Fibroblast of peridontal ligament (primary cell): ENCODE results near the gene FAM98C.
A peak's percentile ranks its signal among the peaks of the same experiment; 100 is the strongest.

Experiments
- DNase-seq: peaks from one replicate; pipeline ENCODE4 v3.0.0-alpha.2; 2010; ENCODE audit errors: extremely low read depth

FAM98C gene

GRCh38 chr19:38378866-38379265 lies 24.0 kb upstream of the FAM98C start:
- DNase-seq = no peak

DNA sequence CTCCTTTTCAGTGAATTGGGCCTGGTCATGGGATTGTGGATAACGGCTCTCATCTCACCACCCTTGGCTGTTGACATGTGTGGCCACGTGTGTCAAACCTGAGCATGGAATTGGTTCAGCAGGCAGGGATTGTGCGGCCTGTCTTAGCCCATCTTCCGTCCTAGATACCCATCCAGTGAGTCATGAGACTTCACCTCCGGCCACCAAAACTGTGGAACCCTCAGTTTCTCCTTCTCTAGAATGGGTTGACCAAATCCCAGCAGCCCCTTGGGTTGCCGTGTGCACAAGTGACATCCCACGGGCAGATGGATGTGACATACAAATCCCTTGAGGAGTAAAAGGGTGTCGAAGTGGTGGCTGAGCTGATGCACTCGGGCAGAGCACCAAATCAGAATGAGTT lies 21.8 kb upstream of the FAM98C start:
- DNase-seq = no peak

- no peak for DNase-seq
Observed at GRCh38 chr19:38383184-38383583, 19.7 kb upstream of the FAM98C start.

DNA sequence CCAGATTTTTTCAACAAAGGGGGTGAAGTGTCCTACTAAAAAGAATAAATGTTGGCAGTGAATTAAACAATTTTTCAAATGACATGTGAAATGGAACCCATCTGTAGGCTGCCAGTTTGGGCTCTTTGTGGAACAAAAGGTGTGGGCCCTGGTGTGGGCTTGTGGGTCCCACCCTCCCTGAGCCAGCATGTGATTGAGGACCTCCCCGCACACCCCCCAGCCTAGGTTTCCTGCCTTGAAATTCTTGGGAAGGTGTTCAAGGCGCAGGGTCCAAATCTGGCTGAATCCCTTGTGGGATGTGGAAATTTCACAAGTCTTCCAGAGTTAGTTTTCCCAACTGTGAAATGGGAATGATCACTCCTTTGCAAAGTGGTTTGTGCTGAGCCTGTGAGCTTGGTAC lies 19.1 kb upstream of the FAM98C start:
- no peak for DNase-seq

DNA sequence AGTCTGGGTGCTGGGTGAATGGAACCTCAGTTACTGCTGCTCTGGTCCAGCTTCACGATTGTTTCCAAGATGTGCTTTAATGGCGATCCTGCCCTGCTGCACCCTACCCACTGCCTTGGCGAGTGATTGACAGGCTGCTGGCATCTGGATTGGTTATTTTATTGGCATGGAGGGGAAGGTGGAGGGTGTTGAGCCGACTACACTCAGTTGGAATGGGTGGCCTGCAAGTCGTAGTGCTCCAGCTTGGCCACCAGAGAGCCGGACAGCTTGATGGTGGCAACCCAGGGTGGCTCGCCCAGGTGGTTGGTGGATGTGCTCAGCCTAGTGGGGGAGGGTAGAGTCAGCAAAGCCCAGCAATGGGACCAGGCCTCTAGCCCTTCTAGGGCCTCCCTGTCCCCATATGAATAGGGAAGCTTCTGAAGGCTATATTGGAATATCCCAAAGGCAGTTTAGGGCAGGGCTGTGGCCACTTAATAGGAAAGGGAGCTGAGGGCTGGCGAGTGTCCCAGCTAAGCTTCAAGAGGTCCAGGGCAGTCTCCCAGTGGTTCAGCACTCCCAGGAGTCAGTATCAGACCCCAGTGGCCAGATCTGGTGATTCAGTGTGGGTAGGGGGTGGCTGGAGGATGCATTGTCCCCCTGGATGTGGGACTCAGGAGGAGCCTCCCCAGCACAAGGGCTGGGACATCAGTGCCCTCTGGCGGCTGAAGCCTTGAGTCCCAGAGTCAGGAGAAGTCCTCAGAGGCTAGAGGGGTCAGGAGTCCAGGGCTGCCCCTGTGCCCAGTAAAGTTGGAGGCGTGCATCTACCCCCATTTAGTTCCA lies 18.5 kb upstream of the FAM98C start:
- peak; percentile 23 for DNase-seq

- DNase-seq = no peak
Observed at GRCh38 chr19:38385057-38385803, 17.7 kb upstream of the FAM98C start.

DNA sequence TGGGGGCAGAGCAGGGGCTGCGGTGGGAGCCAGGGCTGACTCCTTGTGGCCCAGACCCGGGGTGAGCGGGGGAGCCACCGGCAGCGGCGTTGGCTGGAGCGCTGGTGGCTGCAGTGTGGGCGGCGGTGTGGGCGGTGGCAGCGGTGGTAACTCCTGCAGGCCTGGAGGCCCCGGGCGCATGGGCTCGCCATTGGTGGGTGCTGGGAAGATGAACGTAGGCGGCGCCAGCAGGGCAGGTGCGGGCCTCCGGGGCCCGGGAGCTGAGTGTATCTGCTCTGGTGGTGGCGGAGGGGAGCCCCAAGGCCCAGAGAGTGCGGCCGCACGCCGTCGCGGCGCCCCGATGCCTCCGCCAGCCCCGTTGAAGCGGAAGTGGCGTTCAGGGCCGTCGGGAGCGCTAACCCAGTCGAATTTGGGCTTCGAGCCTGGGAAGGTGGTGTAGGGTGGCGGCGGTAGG lies 17.1 kb upstream of the FAM98C start:
- no peak for DNase-seq

- DNase-seq = no peak
Observed at GRCh38 chr19:38386300-38386970, 16.5 kb upstream of the FAM98C start.

DNA sequence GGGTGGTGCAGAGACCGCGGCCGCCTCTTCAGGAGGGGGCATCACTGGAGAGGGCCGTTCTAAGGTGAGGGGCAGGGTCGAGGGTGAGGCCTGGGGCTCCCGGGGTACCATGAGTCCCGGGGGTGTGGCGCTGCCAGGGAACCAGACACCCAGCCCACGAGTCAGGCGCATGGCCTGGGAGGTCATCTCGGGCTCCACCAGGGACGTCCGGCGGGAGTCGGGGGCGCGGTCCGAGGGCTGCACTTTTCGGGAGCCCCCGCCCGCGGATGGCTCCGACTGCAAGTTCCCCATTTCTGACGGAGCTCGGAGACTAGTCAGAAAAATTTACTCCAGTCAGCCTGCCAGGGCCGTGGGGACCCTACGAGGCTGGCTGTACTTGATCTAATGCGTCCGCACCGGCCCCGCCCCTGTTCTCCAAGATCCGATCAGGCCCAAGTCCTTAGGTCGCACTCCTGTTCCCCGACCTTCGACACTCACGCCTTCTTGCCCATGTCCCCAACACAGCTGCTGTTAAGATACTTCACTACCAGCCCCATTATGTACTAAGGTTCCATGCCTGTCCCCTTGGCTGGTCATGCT lies 15.8 kb upstream of the FAM98C start:
- DNase-seq = no peak

GRCh38 chr19:38387550-38388348 lies 15.1 kb upstream of the FAM98C start, which contains the start of gene GGN:
Gene GGN (minus strand): TSS chr19:38388034. CDS start chr19:38387261, 773 bp downstream.
- peak; percentile 92 for DNase-seq

DNA sequence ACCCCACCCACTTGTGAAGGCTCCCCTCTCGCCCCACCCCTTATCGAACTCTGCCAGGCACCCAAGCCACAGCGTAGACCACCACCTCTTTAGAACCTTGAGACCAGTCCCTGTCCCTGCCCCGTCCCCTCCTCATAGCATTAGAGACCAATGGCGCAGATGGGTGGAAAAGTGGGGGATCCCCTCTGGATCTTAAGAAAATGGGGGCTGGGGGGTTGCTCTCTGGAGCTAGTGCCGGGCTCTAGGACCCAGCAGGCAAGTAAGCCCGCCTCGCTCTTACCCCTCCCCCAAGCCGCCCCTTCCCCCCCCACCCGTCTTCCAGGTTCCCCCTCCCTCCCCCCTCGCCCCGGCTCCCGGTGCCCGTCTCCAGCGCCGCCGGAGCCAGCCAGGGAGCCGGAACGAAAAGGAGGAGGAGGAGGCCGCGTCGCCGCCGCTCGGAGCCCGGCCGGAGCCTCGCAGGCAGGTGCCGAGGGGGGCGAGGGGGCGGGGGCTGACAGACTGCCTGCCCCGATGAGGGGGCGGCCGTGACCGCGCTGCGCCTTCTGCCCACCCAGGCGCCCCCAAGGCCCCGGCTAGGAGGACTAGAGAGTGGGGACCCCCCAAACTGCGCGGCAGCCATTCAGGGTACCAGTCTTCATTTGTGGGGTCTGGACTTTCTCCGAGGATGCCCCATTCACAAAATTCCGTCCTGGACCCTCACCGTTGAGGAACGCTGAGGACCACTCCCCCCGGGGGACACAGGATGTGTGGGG lies 14.4 kb upstream of the FAM98C start, which contains the start of gene SPRED3:
TSS of gene SPRED3 (plus strand) at position 349 of the 752 bp plus-strand sequence. CDS start 1,606 bp downstream, outside the sequence.
- no peak for DNase-seq

DNA sequence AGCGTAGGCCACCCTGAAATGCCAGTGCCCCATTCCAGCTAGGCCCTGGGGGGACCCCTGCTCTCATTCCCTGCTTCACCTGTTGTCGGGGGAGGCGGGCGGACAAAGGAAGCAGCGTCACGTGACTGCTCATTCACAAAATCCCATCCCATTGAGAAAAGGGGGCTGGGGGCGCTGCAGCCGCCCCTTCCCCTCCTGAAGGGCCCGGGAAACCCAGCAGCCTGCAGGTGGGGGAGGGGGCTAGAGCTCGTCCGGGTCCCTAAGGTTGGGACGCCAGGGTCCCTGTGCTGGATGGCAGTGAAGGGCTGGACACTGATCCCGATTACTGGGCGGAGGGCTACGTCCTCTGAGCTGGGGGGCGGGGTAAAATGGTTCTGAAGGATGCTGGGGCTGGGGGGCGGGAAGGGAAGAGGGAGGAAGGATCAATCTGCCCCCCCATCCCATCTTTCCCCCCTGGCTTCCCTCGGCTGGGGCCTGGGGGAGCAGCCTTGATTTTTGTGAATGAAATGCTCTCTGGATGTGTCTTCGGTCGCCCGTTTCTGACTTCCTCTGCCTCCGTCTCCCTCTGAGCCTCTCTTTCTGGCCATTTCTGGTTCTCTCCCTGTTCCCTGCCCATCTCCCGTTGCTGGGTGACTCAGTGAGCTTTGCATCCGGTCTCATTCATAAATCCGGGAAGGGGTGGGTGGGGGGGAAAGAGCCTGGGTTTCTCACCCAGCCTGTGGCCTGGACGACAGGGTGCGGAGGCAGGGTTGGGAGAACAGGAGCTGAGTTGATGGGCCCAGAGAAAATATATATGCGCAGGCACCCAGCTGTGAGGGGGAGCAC lies 13.6 kb upstream of the FAM98C start:
- DNase-seq = peak; percentile 62

- no peak for DNase-seq
Observed at GRCh38 chr19:38389957-38390924, 12.7 kb upstream of the FAM98C start.

GRCh38 chr19:38391911-38392464 lies 10.9 kb upstream of the FAM98C start:
- DNase-seq = no peak

GRCh38 chr19:38392707-38393308 lies 10.1 kb upstream of the FAM98C start:
- DNase-seq = peak; percentile 17

GRCh38 chr19:38394488-38394887 lies 8.4 kb upstream of the FAM98C start:
- DNase-seq = no peak

DNA sequence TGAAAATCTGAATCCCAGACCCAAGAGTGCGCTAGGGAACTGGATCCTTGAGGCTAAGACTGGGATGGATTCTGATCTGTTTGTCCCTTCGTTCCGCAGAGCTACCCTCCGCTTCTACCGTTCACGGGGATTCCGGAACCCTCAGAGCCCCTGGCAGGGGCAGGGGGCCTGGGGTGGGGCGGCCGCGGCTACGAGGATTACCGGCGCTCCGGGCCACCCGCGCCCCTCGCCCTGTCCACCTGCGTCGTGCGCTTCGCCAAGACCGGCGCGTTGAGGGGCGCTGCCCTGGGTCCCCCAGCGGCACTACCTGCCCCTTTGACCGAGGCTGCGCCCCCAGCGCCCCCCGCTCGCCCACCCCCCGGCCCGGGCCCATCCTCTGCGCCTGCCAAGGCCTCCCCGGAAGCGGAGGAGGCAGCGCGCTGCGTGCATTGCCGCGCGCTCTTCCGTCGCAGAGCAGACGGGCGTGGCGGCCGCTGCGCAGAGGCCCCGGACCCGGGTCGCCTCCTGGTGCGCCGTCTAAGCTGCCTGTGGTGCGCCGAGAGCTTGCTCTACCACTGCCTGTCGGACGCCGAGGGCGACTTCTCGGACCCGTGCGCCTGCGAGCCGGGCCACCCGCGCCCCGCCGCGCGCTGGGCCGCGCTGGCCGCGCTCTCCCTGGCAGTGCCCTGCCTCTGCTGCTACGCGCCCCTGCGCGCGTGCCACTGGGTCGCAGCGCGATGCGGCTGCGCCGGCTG lies 7.3 kb upstream of the FAM98C start:
- no peak for DNase-seq
